K562 (cell line): ENCODE measurements around the gene SPINK9. TPM values are rescaled to one million over a fixed set of nuclear protein-coding genes. Genes with fewer than 3 reads are reported as not detected.

Source experiments
- ATAC-seq: fragments of 200-7000 bp; cut with Tn5 transposase; 3 replicates; pipeline ENCODE4 v1.9.1; 2020; ENCODE audit warnings: moderate library complexity
- BruUV-seq: library from RNA; stranded (reverse); fragments of 400-500 nt; replicated peaks from 2 replicates; lab custom pipeline; 2021; lab: Mats Ljungman, UMichigan
- CTCF ChIA-PET: fragments of 300-600 bp; formaldehyde crosslinking; extraction: SDS; loops from one replicate; lab custom pipeline; 2021; ENCODE audit warnings: low intra/inter-chr PET ratio; lab: Yijun Ruan, JAX
- POLR2A ChIA-PET: fragments of 300-600, 350-650 bp; sonication (Branson Sonifier 250); formaldehyde crosslinking; extraction: SDS; loops from one replicate; lab custom pipeline; 2021; ENCODE audit warnings: antibody characterized with exemption, inconsistent platforms; lab: Yijun Ruan, JAX
- DNase-seq, 4 experiments: peaks; one replicate each; pipeline versions ENCODE4 v3.0.0 to v3.0.0-alpha.2; 2011 to 2018; ENCODE audit warnings: low spot score in 3 of 4, mixed read lengths in 3 of 4; ENCODE audit errors: extremely low read depth in 1 of 4
- FAIRE-seq: peaks from 2 replicates; lab custom pipeline; 2011; peaks lifted over from hg19 to GRCh38; lab: Jason Lieb, UNC
- H2AFZ ChIP-seq: 2 replicates; pipeline ENCODE4 v1.6.0; 2011; ENCODE audit warnings: low read depth, low read length, control low read depth, inconsistent platforms
- H3K27ac ChIP-seq: fragments of 200-600 bp; 3 replicates; pipeline ENCODE4 v1.8.0; 2011; ENCODE audit warnings: low read depth, mild to moderate bottlenecking, control low read depth, inconsistent platforms, low read length, moderate library complexity, mixed read lengths; ENCODE audit errors: extremely low read depth
- H3K27me3 ChIP-seq, 2 experiments: fragments of 300-600 bp in 1 of 2; 2 replicates in 1 of 2; 3 replicates in 1 of 2; pipeline versions ENCODE4 v1.6.0 to v1.8.0; 2011; ENCODE audit warnings: inconsistent platforms in 2 of 2, low read length in 2 of 2, mild to moderate bottlenecking in 1 of 2, mixed read lengths in 1 of 2, moderate library complexity in 1 of 2; ENCODE audit not compliant: control insufficient read depth in 2 of 2, insufficient read depth in 2 of 2
- H3K36me3 ChIP-seq: fragments of 300-600 bp; 3 replicates; pipeline ENCODE4 v1.8.0; 2011; ENCODE audit warnings: mild to moderate bottlenecking, low read length, inconsistent platforms; ENCODE audit not compliant: control insufficient read depth, insufficient read depth
- H3K4me1 ChIP-seq, 2 experiments: fragments of 200-600 bp in 1 of 2; replicated peaks in 1 of 2; 2 replicates in 1 of 2; 3 replicates in 1 of 2; pipeline versions ENCODE4 v1.5.1 to v1.8.0; 2011; ENCODE audit warnings: inconsistent platforms in 2 of 2, low read length in 2 of 2, mild to moderate bottlenecking in 1 of 2, mixed read lengths in 1 of 2, moderate library complexity in 1 of 2; ENCODE audit not compliant: control insufficient read depth in 2 of 2, insufficient read depth in 2 of 2
- H3K4me2 ChIP-seq: 2 replicates; pipeline ENCODE4 v1.6.1; 2011; ENCODE audit warnings: low read length, control low read depth, inconsistent platforms, mixed read lengths; ENCODE audit not compliant: insufficient read depth
- H3K4me3 ChIP-seq: fragments of 200-600 bp; sonication (generic), shearing (Covaris generic); 2 replicates; pipeline ENCODE4 v1.5.1; 2016; ENCODE audit warnings: control low read depth, inconsistent platforms
- H3K79me2 ChIP-seq: fragments of 200-600 bp; 3 replicates; pipeline ENCODE4 v1.8.0; 2011; ENCODE audit warnings: low read length, inconsistent platforms; ENCODE audit not compliant: control insufficient read depth, insufficient read depth
- H3K9ac ChIP-seq, 2 experiments: 2 replicates each; pipeline versions ENCODE4 v1.6.0 to v1.6.1; 2011; ENCODE audit warnings: low read depth in 2 of 2, low read length in 2 of 2, control low read depth in 1 of 2, inconsistent platforms in 1 of 2, mild to moderate bottlenecking in 1 of 2, mixed read lengths in 1 of 2; ENCODE audit not compliant: insufficient read depth in 1 of 2
- H3K9me1 ChIP-seq: one replicate; pipeline ENCODE4 v1.6.0; 2011; ENCODE audit warnings: inconsistent platforms, mild to moderate bottlenecking, low read length, moderate library complexity; ENCODE audit not compliant: control insufficient read depth, insufficient read depth
- H3K9me3 ChIP-seq: replicated peaks from 2 replicates; pipeline ENCODE4 v1.5.1; 2011; ENCODE audit warnings: low read depth, low read length, inconsistent platforms; ENCODE audit not compliant: control insufficient read depth, insufficient read depth
- H4K20me1 ChIP-seq: replicated peaks from 2 replicates; pipeline ENCODE4 v1.6.1; 2011; ENCODE audit warnings: low read length, inconsistent platforms, mixed read lengths; ENCODE audit not compliant: control insufficient read depth, insufficient read depth
- CEBPG ChIP-seq, 3 experiments: fragments of 200-800 bp in 1 of 3; sonication (Bioruptor generic) in 1 of 3; sonication (generic) in 1 of 3; formaldehyde crosslinking in 1 of 3; IDR thresholded peaks in 2 of 3; conservative IDR thresholded peaks in 1 of 3; 2 replicates each; pipeline versions ENCODE4 v1.6.1 to v1.8.0; 2016 to 2022; ENCODE audit warnings: missing compliant biosample characterization in 2 of 3, missing genetic modification characterization in 2 of 3, mild to moderate bottlenecking in 1 of 3, missing genetic modification reagents in 1 of 3
- GTF2B ChIP-seq: IDR thresholded peaks from 2 replicates; pipeline ENCODE4 v1.6.1; 2011; ENCODE audit not compliant: insufficient read length; ENCODE audit errors: extremely low read depth
- HDAC3 ChIP-seq: fragments of 450-650 bp; IDR thresholded peaks from 2 replicates; pipeline ENCODE4 v1.6.1; 2018; ENCODE audit warnings: borderline replicate concordance, mild to moderate bottlenecking, moderate library complexity; ENCODE audit not compliant: partially characterized antibody
- HDGF ChIP-seq: fragments of 450-650 bp; IDR thresholded peaks from 2 replicates; pipeline ENCODE4 v1.6.1; 2016
- POLR2G ChIP-seq: fragments of 200-400 bp; formaldehyde crosslinking; IDR thresholded peaks from 2 replicates; pipeline ENCODE4 v1.6.1; 2017; ENCODE audit warnings: low read depth, mild to moderate bottlenecking, antibody characterized with exemption, low read length, moderate library complexity
- ZFPM2 ChIP-seq: fragments of 250-450 bp; sonication (Bioruptor Pico); IDR thresholded peaks from 2 replicates; pipeline ENCODE4 v1.5.1; 2022; ENCODE audit warnings: mild to moderate bottlenecking
- ZNF24 ChIP-seq: fragments of 450-650 bp; IDR thresholded peaks from 2 replicates; pipeline ENCODE4 v1.6.1; 2016
- ZNF707 ChIP-seq: fragments of 250-450 bp; sonication (Bioruptor Pico); conservative IDR thresholded peaks from 2 replicates; pipeline ENCODE4 v1.8.0; 2022; ENCODE audit warnings: inconsistent platforms, mild to moderate bottlenecking, moderate library complexity
- WGBS: fragments of 100-300 bp; shearing (Covaris generic); methylation state at CpG from one replicate; pipeline ENCODE4 v1.1.6; 2016; ENCODE audit warnings: low coverage, mixed read lengths; ENCODE audit not compliant: insufficient coverage; ENCODE audit errors: missing lambda C conversion rate; 5-methylcytosine and 5-hydroxymethylcytosine counted together
- in situ Hi-C: fragments of 300-500 bp; cut with MboI; formaldehyde crosslinking; loops from 4 replicates; pipeline ENCODE4 v1.15.0; 2018; ENCODE audit warnings: inconsistent platforms, mixed read lengths
- intact Hi-C: fragments of 100-400 bp; cut with micrococcal nuclease; formaldehyde crosslinking; loops from 2 replicates; pipeline ENCODE4 v1.14.2; 2022
- polyA plus RNA-seq, 8 experiments: library from polyadenylated mRNA; depleted of rRNA in 4 of 8; stranded (reverse) in 5 of 8; unstranded in 3 of 8; fragments of >200 nt; fragmentation: Nextera tagmentation in 2 of 8; fragmentation: Illumina TruSeq in 1 of 8; extraction: Ambion mirVana in 2 of 8; extraction: Trizol in 1 of 8; gene quantifications; 2 replicates each; pipeline versions ENCODE4 v1.2.1 to v1.2.3, GENCODE V29; 2011 to 2014; ENCODE audit warnings: inconsistent platforms in 1 of 8, missing spikeins in 1 of 8
- total RNA-seq, 7 experiments: library from RNA; depleted of rRNA in 6 of 7; stranded (reverse); fragments of >200 nt in 6 of 7; fragmentation: Illumina TruSeq in 2 of 7; extraction: Trizol in 2 of 7; gene quantifications; 2 replicates each; pipeline versions ENCODE4 v1.2.1 to v1.2.3, GENCODE V29; 2011 to 2021; ENCODE audit warnings: low replicate concordance in 1 of 7
- TF ChIP-seq, protein P1 (sequence below): fragments of 200-600 bp; sonication (generic); IDR thresholded peaks from one replicate; pipeline ENCODE4 v1.6.1; 2012; ENCODE audit warnings: mild to moderate bottlenecking, low read depth, low read length, inconsistent platforms

Gene SPINK9
- total and polyA plus RNA-seq, 9 of the 15 experiments (the other 6 are each of a cell fraction or from before 2014, with no cell fraction given) = not detected

DNA sequence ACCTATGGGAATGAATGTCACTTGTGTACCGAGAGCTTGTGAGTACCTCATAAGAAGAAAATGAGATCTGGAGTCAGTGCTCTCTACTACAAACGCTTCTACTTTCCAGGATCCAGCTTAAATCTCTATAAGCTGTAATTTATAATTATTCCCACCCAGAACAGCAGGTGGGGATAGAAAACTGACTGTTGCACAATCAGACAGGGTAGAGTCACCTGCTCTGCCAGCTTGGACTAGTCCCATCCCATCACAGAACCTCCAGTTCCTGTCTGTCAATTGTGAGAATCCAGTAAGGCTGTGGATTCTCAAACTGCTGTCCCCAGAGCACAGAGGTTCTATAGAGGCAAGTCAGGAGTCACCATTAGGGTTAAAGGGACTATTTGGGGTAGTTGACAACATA, 21.2 kb upstream of the SPINK9 start:
- ChIA-PET POLR2A (interaction anchor here (0.6 kb wide), 1 partner anchor 524 kb away, joined by 3 read pairs; no protein-coding TSS in a partner anchor), CTCF (no interaction called here)
- Histone ChIP-seq H2AFZ (no peak overlapping the region), H3K9me3 (0 out of 2 replicates have a peak, but pooled peaks cover under 1% of the 10 kb centered on the region), H3K9me1 (no peaks in the 10 kb centered on the region), H4K20me1 (no peaks in the 10 kb centered on the region), H3K4me2 (no peak overlapping the region), H3K27me3 (no peaks in the 10 kb centered on the region), H3K4me3 (no peak overlapping the region), H3K4me1 (no peaks in the 10 kb centered on the region), H3K27ac (no peak overlapping the region), H3K9ac (no peak overlapping the region), H3K36me3 (no peaks in the 10 kb centered on the region), H3K79me2 (no peaks in the 10 kb centered on the region)
- ATAC-seq (peak; percentile 56; the same call in 2 of the 3 replicates), FAIRE-seq (no peak), DNase-seq (no peak)
- BruUV-seq = no TSS peak
- in situ Hi-C loops = no loop called here
- WGBS = 0% methylated on average over 2 of the region's 2 CpGs
- intact Hi-C loops = no loop called here
- TF ChIP-seq ZFPM2 (CRISPR knock-in tag) = no peak
- TF ChIP-seq HDAC3 = no peak
- TF ChIP-seq ZNF24 = no peak
- no peak for TF ChIP-seq HDGF
- no peak for TF ChIP-seq POLR2G
- TF ChIP-seq ZNF707 (CRISPR knock-in tag) = no peak
- no peak for TF ChIP-seq GTF2B
- no peak for TF ChIP-seq CEBPG (CRISPR knock-in tag; IDR thresholded peaks at IDR 0.05)
- TF ChIP-seq CEBPG (tag; conservative IDR thresholded peaks at IDR 0.05 in 1 of 2, IDR thresholded peaks at IDR 0.05 in 1 of 2) = 0 out of 4 replicates have a peak, but pooled peaks of 1 of the 2 experiments have one; percentile 35
- TF ChIP-seq, protein P1, sequence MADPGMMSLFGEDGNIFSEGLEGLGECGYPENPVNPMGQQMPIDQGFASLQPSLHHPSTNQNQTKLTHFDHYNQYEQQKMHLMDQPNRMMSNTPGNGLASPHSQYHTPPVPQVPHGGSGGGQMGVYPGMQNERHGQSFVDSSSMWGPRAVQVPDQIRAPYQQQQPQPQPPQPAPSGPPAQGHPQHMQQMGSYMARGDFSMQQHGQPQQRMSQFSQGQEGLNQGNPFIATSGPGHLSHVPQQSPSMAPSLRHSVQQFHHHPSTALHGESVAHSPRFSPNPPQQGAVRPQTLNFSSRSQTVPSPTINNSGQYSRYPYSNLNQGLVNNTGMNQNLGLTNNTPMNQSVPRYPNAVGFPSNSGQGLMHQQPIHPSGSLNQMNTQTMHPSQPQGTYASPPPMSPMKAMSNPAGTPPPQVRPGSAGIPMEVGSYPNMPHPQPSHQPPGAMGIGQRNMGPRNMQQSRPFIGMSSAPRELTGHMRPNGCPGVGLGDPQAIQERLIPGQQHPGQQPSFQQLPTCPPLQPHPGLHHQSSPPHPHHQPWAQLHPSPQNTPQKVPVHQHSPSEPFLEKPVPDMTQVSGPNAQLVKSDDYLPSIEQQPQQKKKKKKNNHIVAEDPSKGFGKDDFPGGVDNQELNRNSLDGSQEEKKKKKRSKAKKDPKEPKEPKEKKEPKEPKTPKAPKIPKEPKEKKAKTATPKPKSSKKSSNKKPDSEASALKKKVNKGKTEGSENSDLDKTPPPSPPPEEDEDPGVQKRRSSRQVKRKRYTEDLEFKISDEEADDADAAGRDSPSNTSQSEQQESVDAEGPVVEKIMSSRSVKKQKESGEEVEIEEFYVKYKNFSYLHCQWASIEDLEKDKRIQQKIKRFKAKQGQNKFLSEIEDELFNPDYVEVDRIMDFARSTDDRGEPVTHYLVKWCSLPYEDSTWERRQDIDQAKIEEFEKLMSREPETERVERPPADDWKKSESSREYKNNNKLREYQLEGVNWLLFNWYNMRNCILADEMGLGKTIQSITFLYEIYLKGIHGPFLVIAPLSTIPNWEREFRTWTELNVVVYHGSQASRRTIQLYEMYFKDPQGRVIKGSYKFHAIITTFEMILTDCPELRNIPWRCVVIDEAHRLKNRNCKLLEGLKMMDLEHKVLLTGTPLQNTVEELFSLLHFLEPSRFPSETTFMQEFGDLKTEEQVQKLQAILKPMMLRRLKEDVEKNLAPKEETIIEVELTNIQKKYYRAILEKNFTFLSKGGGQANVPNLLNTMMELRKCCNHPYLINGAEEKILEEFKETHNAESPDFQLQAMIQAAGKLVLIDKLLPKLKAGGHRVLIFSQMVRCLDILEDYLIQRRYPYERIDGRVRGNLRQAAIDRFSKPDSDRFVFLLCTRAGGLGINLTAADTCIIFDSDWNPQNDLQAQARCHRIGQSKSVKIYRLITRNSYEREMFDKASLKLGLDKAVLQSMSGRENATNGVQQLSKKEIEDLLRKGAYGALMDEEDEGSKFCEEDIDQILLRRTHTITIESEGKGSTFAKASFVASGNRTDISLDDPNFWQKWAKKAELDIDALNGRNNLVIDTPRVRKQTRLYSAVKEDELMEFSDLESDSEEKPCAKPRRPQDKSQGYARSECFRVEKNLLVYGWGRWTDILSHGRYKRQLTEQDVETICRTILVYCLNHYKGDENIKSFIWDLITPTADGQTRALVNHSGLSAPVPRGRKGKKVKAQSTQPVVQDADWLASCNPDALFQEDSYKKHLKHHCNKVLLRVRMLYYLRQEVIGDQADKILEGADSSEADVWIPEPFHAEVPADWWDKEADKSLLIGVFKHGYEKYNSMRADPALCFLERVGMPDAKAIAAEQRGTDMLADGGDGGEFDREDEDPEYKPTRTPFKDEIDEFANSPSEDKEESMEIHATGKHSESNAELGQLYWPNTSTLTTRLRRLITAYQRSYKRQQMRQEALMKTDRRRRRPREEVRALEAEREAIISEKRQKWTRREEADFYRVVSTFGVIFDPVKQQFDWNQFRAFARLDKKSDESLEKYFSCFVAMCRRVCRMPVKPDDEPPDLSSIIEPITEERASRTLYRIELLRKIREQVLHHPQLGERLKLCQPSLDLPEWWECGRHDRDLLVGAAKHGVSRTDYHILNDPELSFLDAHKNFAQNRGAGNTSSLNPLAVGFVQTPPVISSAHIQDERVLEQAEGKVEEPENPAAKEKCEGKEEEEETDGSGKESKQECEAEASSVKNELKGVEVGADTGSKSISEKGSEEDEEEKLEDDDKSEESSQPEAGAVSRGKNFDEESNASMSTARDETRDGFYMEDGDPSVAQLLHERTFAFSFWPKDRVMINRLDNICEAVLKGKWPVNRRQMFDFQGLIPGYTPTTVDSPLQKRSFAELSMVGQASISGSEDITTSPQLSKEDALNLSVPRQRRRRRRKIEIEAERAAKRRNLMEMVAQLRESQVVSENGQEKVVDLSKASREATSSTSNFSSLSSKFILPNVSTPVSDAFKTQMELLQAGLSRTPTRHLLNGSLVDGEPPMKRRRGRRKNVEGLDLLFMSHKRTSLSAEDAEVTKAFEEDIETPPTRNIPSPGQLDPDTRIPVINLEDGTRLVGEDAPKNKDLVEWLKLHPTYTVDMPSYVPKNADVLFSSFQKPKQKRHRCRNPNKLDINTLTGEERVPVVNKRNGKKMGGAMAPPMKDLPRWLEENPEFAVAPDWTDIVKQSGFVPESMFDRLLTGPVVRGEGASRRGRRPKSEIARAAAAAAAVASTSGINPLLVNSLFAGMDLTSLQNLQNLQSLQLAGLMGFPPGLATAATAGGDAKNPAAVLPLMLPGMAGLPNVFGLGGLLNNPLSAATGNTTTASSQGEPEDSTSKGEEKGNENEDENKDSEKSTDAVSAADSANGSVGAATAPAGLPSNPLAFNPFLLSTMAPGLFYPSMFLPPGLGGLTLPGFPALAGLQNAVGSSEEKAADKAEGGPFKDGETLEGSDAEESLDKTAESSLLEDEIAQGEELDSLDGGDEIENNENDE = no peak
